ENCODE measurements around the gene UBD.
A peak's percentile ranks its signal among the peaks of the same experiment; 100 is the strongest.

Gene UBD

GRCh38 chr6:29559524-29560287 is at the start of gene UBD:
UBD (minus strand) TSS chr6:29559732; CDS start chr6:29559701, 31 bp downstream.
- no peak for DNase-seq

- DNase-seq = no peak
Observed at GRCh38 chr6:29608131-29608530, 48.6 kb upstream of the UBD start.

DNA sequence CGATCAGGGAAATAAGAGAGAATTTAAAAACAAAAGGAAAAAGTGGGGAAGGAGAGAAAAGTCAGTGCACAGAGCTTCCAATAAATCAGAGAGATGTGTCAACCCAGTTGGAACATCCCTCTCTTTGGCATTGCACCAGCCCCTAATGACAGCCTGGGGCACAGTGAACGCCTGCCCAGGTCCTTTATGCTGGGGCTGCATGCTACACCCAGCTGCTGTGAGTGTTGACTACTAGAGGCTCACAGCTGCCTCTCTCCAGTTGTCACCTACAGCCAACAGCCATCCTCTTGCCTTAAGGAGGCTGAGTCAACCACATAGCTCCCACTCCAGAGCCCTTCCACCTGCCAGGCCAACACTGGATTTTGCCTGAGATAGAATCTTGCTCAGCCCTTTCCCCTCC is 44.4 kb upstream of the UBD start:
- DNase-seq = no peak

GRCh38 chr6:29603456-29603855 is 43.9 kb upstream of the UBD start:
- no peak for DNase-seq

- DNase-seq = no peak
Observed at GRCh38 chr6:29602564-29603361, 43.2 kb upstream of the UBD start.

- DNase-seq = no peak
Observed at GRCh38 chr6:29598172-29598747, 38.7 kb upstream of the UBD start.

- no peak for DNase-seq
Observed at GRCh38 chr6:29597184-29597583, 37.7 kb upstream of the UBD start.

DNA sequence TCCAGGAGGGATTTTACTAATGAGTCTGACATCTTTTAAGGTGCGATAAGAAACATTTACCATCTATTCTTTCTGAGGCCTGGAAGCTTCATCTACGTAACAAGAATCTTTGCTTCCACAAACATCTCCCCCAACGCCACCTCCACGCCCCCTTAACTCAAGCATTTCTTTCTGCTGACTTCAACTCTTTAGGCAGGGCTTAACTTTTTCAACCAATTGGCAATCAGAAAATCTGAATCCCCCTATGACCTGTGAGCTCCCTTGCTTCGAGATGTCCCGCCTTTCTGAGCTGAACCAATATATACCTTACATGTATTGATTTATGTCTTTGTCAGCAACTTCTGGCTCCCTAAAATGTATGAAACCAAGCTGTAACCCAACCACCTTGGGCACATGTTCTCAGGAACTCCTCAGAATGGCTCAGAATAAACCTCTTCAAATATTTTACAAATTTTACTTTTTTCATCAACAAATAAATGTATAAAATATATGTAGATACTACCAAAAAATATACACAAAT is 36.9 kb upstream of the UBD start:
- no peak for DNase-seq

DNA sequence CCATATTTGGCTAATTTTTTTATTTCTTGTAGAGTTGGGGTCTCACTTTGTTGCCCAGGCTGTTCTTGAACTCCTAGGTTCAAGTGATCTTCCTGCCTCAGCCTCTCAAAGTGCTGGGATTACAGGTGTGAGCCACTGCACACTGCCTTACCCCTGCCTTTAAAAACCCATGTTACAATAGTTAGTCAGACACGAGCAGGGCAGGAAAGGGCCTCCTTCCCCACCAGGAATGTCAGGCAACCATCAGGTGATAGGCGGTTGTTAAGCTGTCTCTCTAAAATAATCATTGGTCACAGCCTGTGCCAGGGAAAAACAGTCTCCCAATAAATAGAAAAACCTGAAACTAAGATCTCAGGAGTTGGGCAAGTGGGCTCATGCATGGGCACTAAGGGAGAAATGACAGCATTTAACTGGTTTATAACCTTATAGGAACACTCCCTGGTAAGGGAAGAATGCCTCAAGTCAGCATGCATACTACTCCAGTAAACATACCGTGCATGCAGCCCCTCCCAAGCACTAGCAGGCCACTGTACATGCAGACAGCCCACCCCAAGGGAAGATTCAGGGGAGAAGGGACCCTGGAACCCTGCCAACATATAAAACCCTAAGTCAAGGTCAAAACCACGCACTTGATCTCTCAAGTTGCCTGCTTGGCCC is 33.8 kb upstream of the UBD start:
- DNase-seq = no peak

DNA sequence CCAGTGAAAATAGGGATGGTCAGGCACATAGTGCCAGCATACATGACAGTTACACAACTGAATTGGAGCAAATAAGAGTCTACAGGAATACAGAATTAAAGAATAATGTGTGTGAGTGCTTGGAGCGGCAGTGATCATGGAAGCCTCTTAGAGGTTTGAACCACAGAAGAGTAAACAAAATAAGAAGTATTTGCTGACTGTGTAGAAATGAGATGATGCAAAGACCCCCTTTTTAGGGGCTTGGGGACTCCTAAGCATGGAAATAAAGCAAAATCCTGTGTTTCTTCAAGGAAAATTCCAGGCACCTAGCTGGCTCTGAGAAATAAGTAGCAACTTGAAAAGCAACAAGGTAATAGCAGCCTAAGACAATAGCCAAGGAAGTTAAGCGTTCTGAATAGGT is 32.1 kb upstream of the UBD start:
- no peak for DNase-seq

DNA sequence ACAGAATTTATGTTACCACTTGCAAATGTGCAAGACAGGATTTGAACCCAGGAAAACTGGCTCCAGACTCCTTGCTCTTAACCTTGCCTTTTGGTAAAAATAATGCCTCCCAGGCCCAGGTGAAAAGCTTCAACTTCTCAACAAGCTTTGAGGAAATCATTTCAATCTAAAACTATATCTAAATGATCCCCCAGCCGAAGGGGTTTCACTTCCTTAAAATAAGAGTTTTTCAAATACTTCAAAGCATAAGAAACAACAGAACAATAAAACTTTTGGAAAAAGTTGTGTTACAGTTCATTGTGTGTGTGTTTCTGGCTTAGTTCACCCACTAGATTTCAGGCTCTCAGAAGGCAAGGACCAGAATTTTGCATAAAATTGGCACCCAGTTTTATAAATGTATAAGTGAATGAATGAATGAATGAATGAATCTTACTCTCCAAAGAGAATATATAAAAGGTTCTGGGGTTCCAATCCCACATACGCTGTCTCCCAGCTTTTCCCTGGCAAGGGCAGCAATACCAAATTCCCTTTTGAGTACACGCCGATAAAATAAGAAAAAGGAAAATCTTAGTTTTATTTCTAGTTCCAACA is 30.8 kb upstream of the UBD start:
- no peak for DNase-seq

GRCh38 chr6:29589423-29590048 is 30.0 kb upstream of the UBD start:
- peak; percentile 32 for DNase-seq

DNA sequence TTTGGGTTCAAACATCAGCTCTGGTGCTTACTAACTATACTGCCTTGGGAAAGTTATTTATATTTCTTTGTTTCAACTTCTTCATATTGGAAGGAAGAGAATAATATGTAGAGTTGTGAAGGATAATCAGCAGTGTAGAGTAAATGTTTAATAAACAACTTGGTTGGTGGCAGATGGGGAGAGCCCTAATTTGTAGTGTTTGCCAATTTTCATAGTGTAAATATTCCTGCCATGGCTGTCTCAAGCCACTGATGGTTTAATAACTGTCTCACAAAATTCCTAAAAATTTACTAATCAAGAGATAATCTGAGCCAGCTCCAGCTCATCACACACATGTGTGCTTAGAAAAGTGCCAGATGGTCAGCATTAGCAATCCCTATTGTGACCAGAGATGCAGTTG is 25.3 kb upstream of the UBD start, which contains the start of gene OR2H2:
TSS of gene OR2H2 (plus strand) at position 301 of the 400 bp plus-strand sequence. CDS start 2,824 bp downstream, outside the sequence.
- no peak for DNase-seq

GRCh38 chr6:29577544-29577943 is 18.0 kb upstream of the UBD start:
- no peak for DNase-seq

DNA sequence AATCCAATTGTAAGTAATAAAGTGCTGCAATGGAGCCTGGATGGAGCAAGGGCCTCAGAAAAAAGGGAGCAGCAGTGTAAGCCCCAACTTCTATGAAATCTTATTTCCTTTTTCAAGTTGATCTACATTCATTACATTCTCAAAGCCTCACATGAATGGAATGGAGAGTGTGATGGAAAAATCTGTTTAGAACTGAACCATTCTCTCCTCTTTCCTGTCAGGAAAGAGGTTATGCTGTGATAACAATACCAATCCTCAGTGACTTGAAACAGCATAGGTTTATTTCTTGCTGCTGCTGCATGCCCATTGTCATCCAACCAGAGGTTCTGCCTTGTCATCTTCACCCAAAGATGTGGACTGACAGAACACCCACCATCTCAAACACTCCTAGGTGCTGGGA is 16.5 kb upstream of the UBD start:
- DNase-seq = no peak

GRCh38 chr6:29567991-29568390 is 8.5 kb upstream of the UBD start:
- DNase-seq = no peak

GRCh38 chr6:29567541-29567940 is 8.0 kb upstream of the UBD start:
- no peak for DNase-seq

DNA sequence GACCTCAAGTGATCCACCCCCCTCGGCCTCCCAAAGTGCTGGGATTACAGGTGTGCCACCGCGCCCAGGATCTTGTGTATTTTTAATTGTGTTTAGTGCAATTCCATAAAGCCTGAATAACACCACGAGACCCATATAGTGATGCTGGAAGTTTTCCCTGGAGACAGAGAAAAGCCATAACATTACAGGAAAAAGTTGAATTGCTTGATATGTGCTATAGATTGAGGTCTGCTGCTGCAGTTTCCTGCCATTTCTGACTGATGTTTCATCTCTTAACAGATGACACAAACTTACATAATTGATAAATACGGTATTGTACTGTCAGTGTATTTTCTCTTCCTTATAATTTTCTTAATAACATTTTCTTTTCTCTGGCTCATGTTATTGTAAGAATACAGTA is 7.3 kb upstream of the UBD start:
- no peak for DNase-seq

GRCh38 chr6:29564875-29565274 is 5.3 kb upstream of the UBD start:
- no peak for DNase-seq

GRCh38 chr6:29563435-29563965 is 4.0 kb upstream of the UBD start:
- no peak for DNase-seq

DNA sequence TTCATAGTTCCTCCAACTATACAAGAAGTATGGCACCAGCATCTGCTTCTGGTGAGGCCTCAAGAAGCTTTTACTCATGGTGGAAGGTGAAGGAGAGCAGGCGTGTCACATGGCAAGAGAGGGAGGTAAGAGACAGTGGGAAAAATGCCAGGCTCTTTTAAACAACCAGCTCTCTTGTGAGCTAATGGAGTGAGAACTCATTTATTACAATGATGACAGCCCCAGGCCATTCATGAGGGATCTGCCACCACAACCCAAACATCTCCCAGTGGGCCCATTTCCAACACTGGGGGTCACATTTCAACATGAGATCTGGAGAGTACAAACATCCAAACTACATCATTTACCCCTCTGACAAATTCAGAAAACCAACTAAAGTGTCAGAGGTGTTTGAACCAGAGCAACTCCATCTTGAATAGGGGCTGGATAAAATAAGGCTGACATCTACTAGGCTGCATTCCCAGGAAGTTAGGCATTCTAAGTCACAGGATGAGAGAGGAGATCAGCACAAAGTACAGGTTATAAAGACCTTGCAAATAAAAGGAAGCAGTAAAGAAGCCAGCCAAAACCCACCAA is 2.2 kb upstream of the UBD start:
- no peak for DNase-seq

DNA sequence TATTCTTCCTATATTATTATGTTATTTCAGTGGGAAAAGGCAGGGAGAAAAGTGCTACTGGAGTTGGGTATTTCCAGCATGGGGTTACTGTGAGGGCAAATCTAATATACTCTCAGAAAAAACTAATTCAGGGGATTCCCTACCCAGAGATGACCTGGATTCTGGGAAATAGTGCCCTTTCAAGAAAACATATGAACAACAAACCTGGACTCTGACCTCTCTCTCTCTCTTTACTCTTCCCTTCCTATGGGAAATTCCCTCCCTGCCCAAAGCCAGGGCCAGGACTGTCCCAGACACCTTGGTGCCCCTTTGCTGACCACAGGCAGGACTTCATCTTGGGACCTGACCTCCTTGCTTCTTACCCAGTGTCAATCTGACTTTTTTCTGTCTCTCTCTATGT is 1.6 kb upstream of the UBD start:
- DNase-seq = no peak

All from activated T-cell treated with anti-CD3 and anti-CD28 coated beads, Interleukin-2, amount 50 U/mL, for 1 hour (primary cell).